ENCODE results near the gene INSYN2A. TPM values are rescaled to one million over a fixed set of nuclear protein-coding genes. Genes with fewer than 3 reads are reported as not detected.

INSYN2A gene
- total and polyA plus RNA-seq, 2 of the 13 experiments (the other 11 are each of a cell fraction or from before 2014, with no cell fraction given) = not detected

- peak in 1 of 2 experiments; percentile 21; a peak in 1 of 4 replicates for TF ChIP-seq EP300 (IDR thresholded peaks at IDR 0.05; ENCODE audit: low read depth in 2 of 2, low read length in 2 of 2)
- TF ChIP-seq EP300 (CRISPR knock-in tag; IDR thresholded peaks at IDR 0.05; ENCODE audit: borderline replicate concordance) = no peak
- no peak for TF ChIP-seq ZNF709 (CRISPR knock-in tag; IDR thresholded peaks at IDR 0.05)
- TF ChIP-seq TBL1XR1 (IDR thresholded peaks at IDR 0.05; ENCODE audit: borderline replicate concordance, low read length, partially characterized antibody) = no peak
- no peak for TF ChIP-seq ADNP (CRISPR knock-in tag; IDR thresholded peaks at IDR 0.05)
- TF ChIP-seq, protein P1, sequence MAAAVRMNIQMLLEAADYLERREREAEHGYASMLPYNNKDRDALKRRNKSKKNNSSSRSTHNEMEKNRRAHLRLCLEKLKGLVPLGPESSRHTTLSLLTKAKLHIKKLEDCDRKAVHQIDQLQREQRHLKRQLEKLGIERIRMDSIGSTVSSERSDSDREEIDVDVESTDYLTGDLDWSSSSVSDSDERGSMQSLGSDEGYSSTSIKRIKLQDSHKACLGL (CRISPR knock-in tag; IDR thresholded peaks at IDR 0.05) = no peak
- 0 out of 2 replicates have a peak, but pooled peaks have one; percentile 36 for TF ChIP-seq HMG20A (CRISPR knock-in tag; IDR thresholded peaks at IDR 0.05; ENCODE audit: borderline replicate concordance)
- TF ChIP-seq HMGA1 (CRISPR knock-in tag; conservative IDR thresholded peaks at IDR 0.05) = no peak
- no peak for TF ChIP-seq ZC3H13 (CRISPR knock-in tag; IDR thresholded peaks at IDR 0.05)
- TF ChIP-seq, protein P2, sequence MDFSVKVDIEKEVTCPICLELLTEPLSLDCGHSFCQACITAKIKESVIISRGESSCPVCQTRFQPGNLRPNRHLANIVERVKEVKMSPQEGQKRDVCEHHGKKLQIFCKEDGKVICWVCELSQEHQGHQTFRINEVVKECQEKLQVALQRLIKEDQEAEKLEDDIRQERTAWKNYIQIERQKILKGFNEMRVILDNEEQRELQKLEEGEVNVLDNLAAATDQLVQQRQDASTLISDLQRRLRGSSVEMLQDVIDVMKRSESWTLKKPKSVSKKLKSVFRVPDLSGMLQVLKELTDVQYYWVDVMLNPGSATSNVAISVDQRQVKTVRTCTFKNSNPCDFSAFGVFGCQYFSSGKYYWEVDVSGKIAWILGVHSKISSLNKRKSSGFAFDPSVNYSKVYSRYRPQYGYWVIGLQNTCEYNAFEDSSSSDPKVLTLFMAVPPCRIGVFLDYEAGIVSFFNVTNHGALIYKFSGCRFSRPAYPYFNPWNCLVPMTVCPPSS (IDR thresholded peaks at IDR 0.05) = no peak
- TF ChIP-seq, protein P3, sequence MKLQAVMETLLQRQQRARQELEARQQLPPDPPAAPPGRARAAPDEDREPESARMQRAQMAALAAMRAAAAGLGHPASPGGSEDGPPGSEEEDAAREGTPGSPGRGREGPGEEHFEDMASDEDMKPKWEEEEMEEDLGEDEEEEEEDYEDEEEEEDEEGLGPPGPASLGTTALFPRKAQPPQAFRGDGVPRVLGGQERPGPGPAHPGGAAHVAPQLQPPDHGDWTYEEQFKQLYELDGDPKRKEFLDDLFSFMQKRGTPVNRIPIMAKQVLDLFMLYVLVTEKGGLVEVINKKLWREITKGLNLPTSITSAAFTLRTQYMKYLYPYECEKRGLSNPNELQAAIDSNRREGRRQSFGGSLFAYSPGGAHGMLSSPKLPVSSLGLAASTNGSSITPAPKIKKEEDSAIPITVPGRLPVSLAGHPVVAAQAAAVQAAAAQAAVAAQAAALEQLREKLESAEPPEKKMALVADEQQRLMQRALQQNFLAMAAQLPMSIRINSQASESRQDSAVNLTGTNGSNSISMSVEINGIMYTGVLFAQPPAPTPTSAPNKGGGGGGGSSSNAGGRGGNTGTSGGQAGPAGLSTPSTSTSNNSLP (IDR thresholded peaks at IDR 0.05; ENCODE audit: low read depth, low read length) = no peak
- TF ChIP-seq CEBPG (CRISPR knock-in tag; IDR thresholded peaks at IDR 0.05) = 0 out of 2 replicates have a peak, but pooled peaks have one; percentile 17
- no peak for TF ChIP-seq CHD2 (IDR thresholded peaks at IDR 0.05; ENCODE audit: low read depth, low read length)
- TF ChIP-seq, protein P4, sequence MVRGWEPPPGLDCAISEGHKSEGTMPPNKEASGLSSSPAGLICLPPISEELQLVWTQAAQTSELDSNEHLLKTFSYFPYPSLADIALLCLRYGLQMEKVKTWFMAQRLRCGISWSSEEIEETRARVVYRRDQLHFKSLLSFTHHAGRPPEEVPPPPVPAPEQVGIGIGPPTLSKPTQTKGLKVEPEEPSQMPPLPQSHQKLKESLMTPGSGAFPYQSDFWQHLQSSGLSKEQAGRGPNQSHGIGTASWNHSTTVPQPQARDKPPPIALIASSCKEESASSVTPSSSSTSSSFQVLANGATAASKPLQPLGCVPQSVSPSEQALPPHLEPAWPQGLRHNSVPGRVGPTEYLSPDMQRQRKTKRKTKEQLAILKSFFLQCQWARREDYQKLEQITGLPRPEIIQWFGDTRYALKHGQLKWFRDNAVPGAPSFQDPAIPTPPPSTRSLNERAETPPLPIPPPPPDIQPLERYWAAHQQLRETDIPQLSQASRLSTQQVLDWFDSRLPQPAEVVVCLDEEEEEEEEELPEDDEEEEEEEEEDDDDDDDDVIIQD (CRISPR knock-in tag; IDR thresholded peaks at IDR 0.05; ENCODE audit: low read depth) = no peak
- no peak for TF ChIP-seq FOXA3 (CRISPR knock-in tag; IDR thresholded peaks at IDR 0.05)
- TF ChIP-seq, protein P5, sequence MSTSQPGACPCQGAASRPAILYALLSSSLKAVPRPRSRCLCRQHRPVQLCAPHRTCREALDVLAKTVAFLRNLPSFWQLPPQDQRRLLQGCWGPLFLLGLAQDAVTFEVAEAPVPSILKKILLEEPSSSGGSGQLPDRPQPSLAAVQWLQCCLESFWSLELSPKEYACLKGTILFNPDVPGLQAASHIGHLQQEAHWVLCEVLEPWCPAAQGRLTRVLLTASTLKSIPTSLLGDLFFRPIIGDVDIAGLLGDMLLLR (CRISPR knock-in tag; IDR thresholded peaks at IDR 0.05) = no peak
- no peak for TF ChIP-seq TEAD2 (CRISPR knock-in tag; IDR thresholded peaks at IDR 0.05)
- peak; percentile 91 for TF ChIP-seq HNF4A (CRISPR knock-in tag; IDR thresholded peaks at IDR 0.05)
- TF ChIP-seq CBX1 (IDR thresholded peaks at IDR 0.05; ENCODE audit: low read depth) = no peak
- peak; percentile 100 for TF ChIP-seq SIX1 (CRISPR knock-in tag; IDR thresholded peaks at IDR 0.05; ENCODE audit: borderline replicate concordance)
- no peak for TF ChIP-seq TGIF2 (CRISPR knock-in tag; IDR thresholded peaks at IDR 0.05)
- TF ChIP-seq ARID2 (CRISPR knock-in tag; IDR thresholded peaks at IDR 0.05; ENCODE audit: borderline replicate concordance) = 0 out of 2 replicates have a peak, but pooled peaks have one; percentile 33
- peak; percentile 49; the same call in 1 of the 2 replicates for TF ChIP-seq NCOR1 (IDR thresholded peaks at IDR 0.05; ENCODE audit: borderline replicate concordance, low read length)
- TF ChIP-seq KLF15 (CRISPR knock-in tag; IDR thresholded peaks at IDR 0.05; ENCODE audit: borderline replicate concordance) = no peak
- TF ChIP-seq XBP1 (CRISPR knock-in tag; IDR thresholded peaks at IDR 0.05) = no peak
- TF ChIP-seq CC2D1A (CRISPR knock-in tag; IDR thresholded peaks at IDR 0.05) = no peak
- no peak for TF ChIP-seq ARHGAP35 (CRISPR knock-in tag; IDR thresholded peaks at IDR 0.05; ENCODE audit: borderline replicate concordance)
- TF ChIP-seq KAT8 (CRISPR knock-in tag; IDR thresholded peaks at IDR 0.05) = no peak
These were observed 31.3 kb upstream of the INSYN2A start (continued) for GRCh38 chr10:127227663-127228062.

Data from HepG2 (cell line).